Body of pancreas (tissue), 4 donors: ENCODE data around the gene RAD51AP2. TPM values are rescaled to one million over a fixed set of nuclear protein-coding genes. Genes with fewer than 3 reads are reported as not detected.
"Not testable (repeated sequence)": the region's sequence is repeated elsewhere in the genome, so short reads cannot be mapped to it uniquely, and the experiment has no call there.

ENCODE experiments used
- ATAC-seq: fragments of 150-250 bp; one replicate; pipeline ENCODE4 v1.9.1; 2016
- DNase-seq, 4 donors: peaks; one replicate each; pipeline ENCODE4 v3.0.0-alpha.2; 2019
- H3K27ac ChIP-seq, 4 donors: fragments of 200-600 bp; sonication (generic); 1 replicate in 3 of 4; 2 replicates in 1 of 4; pipeline versions ENCODE4 v1.5.1 to v1.6.1; 2016 to 2019; ENCODE audit warnings: mild to moderate bottlenecking in 1 of 4, mixed read lengths in 1 of 4, moderate library complexity in 1 of 4
- H3K27me3 ChIP-seq, 2 donors: fragments of 200-600 bp; sonication (generic); one replicate each; pipeline ENCODE4 v1.6.0; 2016; ENCODE audit warnings: mild to moderate bottlenecking in 1 of 2
- H3K36me3 ChIP-seq, 2 donors: fragments of 200-600 bp; sonication (generic); replicated peaks in 1 of 2; 2 replicates each; pipeline ENCODE4 v1.5.1; 2016; ENCODE audit warnings: low read depth in 2 of 2; ENCODE audit not compliant: insufficient read depth in 1 of 2
- H3K4me1 ChIP-seq: fragments of 200-600 bp; sonication (generic); one replicate; pipeline ENCODE4 v1.6.0; 2016
- H3K4me3 ChIP-seq, 2 donors: fragments of 200-600 bp; sonication (generic); 1 replicate in 1 of 2; 2 replicates in 1 of 2; pipeline ENCODE4 v1.5.1; 2016 to 2019
- H3K9me3 ChIP-seq, 3 donors: fragments of 200-600 bp; sonication (generic); 1 replicate in 2 of 3; 2 replicates in 1 of 3; pipeline ENCODE4 v1.5.1; 2016
- CTCF ChIP-seq, 7 experiments: fragments of 450-650 bp in 4 of 7; fragments of 200-600 bp in 3 of 7; sonication (generic) in 3 of 7; IDR thresholded peaks; one replicate each; pipeline ENCODE4 v1.5.1; 2016 to 2019; ENCODE audit warnings: antibody characterized with exemption in 7 of 7
- POLR2A ChIP-seq, 3 donors: fragments of 450-650 bp; IDR thresholded peaks; one replicate each; pipeline ENCODE4 v1.6.1; 2016; ENCODE audit warnings: antibody characterized with exemption in 3 of 3, mild to moderate bottlenecking in 2 of 3
- WGBS, 2 donors: methylation state at CpG; one replicate each; pipeline ENCODE4 v1.1.5; 2017; 5-methylcytosine and 5-hydroxymethylcytosine counted together
- intact Hi-C: fragments of 100-400 bp; cut with DNase I; formaldehyde crosslinking; loops from one replicate; pipeline ENCODE4 v1.15.1; 2023
- total RNA-seq, 2 donors: library from RNA; depleted of rRNA; stranded (reverse); fragments of >200 nt; gene quantifications; one replicate each; pipeline ENCODE4 v1.1.0, GENCODE V29; 2016

Gene RAD51AP2
- total RNA-seq, result under 1 TPM in 1 of 2 donors, not detected in 1; 0.26 TPM

DNA sequence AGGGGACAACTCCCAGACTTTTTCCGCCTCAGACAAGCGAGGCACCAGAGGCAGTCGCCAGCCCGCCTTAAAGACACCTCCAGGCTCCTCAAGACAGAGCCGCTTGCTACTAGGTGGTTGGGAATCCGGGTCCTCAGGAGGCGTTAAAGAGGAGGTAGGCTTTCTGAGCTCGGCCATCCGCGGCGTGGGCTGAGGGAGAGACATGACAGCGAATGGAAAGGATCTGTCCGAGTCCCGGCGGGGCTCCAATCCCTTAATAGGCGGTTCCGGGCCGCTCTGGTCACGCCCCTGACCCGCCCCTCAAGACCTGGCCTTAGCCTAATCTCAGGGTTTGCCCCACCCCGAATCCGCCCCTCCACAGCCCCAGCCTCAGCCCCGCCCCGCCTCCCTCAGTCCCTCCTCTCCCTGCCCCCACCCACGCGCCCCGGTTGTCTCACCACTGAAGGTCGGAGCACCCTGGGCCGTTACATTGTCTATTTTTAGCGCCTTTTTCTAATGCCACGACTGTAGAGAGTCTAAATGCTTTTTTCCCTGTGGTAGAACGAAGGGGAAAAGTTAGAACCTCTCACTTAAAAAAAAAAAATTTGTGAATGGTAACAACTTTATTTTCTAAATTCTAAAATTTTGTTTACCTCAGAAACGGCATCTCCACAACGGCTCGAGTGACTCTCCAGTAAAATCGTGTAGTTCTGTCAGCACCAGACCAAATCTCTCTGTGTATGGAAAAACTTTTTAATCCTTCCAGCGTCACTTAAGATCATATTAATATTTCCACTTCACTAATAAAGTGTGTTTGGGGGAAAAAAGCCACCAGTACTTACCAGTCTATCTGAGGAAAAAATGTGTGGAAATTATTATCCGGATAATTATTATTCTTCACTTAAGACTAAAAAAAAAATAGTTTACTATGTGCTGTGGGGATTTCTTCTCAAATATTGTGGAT lies at the start of gene RAD51AP2:
Gene RAD51AP2, minus strand, starts transcription at position 229 of the 943 bp plus-strand sequence. Its CDS starts 25 bp downstream, at position 204.
- 2 to 7% methylated on average over 24 to 38 of the region's 38 CpGs for WGBS, 2 donors
- peaks cover 13% of the 10 kb centered on the region for H3K4me1 ChIP-seq

DNA sequence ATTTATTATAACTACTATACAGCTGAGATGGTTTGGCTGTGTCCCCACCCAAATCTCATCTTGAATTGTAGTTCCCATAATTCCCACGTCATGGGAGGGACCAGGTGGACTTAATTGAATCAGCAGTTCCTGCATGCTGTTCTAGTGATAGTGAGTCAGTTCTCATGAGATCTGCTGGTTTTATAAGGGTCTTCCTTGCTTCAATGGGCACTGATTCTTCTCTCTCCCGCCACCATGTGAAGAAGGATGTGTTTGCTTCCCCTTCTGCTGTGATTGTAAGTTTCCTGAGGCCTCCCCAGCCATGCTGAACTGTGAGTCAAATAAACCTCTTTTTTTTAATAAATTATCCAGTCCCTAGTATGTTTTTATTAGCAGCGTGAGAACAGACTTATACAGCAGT lies 47.5 kb upstream of the RAD51AP2 start:
- H3K27ac ChIP-seq, H3K4me3 ChIP-seq, ATAC-seq, H3K36me3 ChIP-seq, intact Hi-C loops, DNase-seq, H3K4me1 ChIP-seq, H3K27me3 ChIP-seq, H3K9me3 ChIP-seq: not testable (repeated sequence)
- 71 to 88% methylated on average over 3 of the region's 3 CpGs for WGBS, 2 donors

More for the DNA sequence above, at the start of gene RAD51AP2:
- ATAC-seq (peak; percentile 99), DNase-seq (peak; percentile 76 to 78 (median 78))
- intact Hi-C loops, result no loop called here
- peak within 1 kb of the TSS in 1 of 2 donors; percentile 14 for H3K4me3 ChIP-seq
- TF ChIP-seq CTCF (IDR thresholded peaks at IDR 0.05), result no peak
- TF ChIP-seq POLR2A (IDR thresholded peaks at IDR 0.05), result peak in 1 of 3 donors; percentile 17
- no peaks in the 10 kb centered on the region for H3K36me3 ChIP-seq
- no peaks in the 10 kb centered on the region for H3K9me3 ChIP-seq
- no peak within 1 kb of the TSS for H3K27ac ChIP-seq
- H3K27me3 ChIP-seq, result peaks cover 0 to 4% of the 10 kb centered on the region in 2 donors

GRCh38 chr2:17558878-17559277 lies 40.6 kb upstream of the RAD51AP2 start:
- 75 to 82% methylated on average over 3 of the region's 3 CpGs for WGBS, 2 donors
- H3K36me3 ChIP-seq, result no peaks in the 10 kb centered on the region
- no peak overlapping the region for H3K27ac ChIP-seq
- H3K4me1 ChIP-seq, result no peaks in the 10 kb centered on the region
- H3K9me3 ChIP-seq, result no peaks in the 10 kb centered on the region
- DNase-seq (no peak), ATAC-seq (no peak)
- TF ChIP-seq POLR2A (IDR thresholded peaks at IDR 0.05) (no peak), CTCF (IDR thresholded peaks at IDR 0.05) (no peak)
- no peaks in the 10 kb centered on the region for H3K27me3 ChIP-seq
- intact Hi-C loops, result no loop called here
- H3K4me3 ChIP-seq, result no peak overlapping the region

- intact Hi-C loops, result no loop called here
- no peak for TF ChIP-seq POLR2A (IDR thresholded peaks at IDR 0.05)
- no peak for TF ChIP-seq CTCF (IDR thresholded peaks at IDR 0.05)
- no peak overlapping the region for H3K4me3 ChIP-seq
- no peaks in the 10 kb centered on the region for H3K27me3 ChIP-seq
- no peaks in the 10 kb centered on the region for H3K36me3 ChIP-seq
- peak; percentile 66 for ATAC-seq
- no peaks in the 10 kb centered on the region for H3K4me1 ChIP-seq
- no peak for DNase-seq
- H3K27ac ChIP-seq, result no peak overlapping the region
- no peaks in the 10 kb centered on the region for H3K9me3 ChIP-seq
These were observed 39.8 kb upstream of the RAD51AP2 start for GRCh38 chr2:17558053-17558452.

- WGBS, 2 donors, result 44 to 46% methylated on average over 5 of the region's 5 CpGs
- intact Hi-C loops, result no loop called here
- Histone ChIP-seq H3K27me3 (no peaks in the 10 kb centered on the region), H3K9me3 (no peaks in the 10 kb centered on the region), H3K27ac (no peak overlapping the region), H3K36me3 (no peaks in the 10 kb centered on the region), H3K4me3 (no peak overlapping the region), H3K4me1 (no peaks in the 10 kb centered on the region)
- TF ChIP-seq POLR2A (IDR thresholded peaks at IDR 0.05) (no peak), CTCF (IDR thresholded peaks at IDR 0.05) (no peak)
- no peak for DNase-seq
- no peak for ATAC-seq
These were observed 39.4 kb upstream of the RAD51AP2 start for GRCh38 chr2:17557596-17557995.
